GM08714 (cell line): ENCODE measurements around the gene RHBDF1.
"Not testable (repeated sequence)": the region's sequence is repeated elsewhere in the genome, so short reads cannot be mapped to it uniquely, and the experiment has no call there.

ENCODE experiments used
- H3K4me3 ChIP-seq: fragments of 200-500 bp; sonication (Bioruptor generic); 2 replicates; pipeline ENCODE4 v1.5.1; 2014; ENCODE audit warnings: mild to moderate bottlenecking, low read length, inconsistent platforms
- ZNF274 ChIP-seq: IDR thresholded peaks from 2 replicates; pipeline ENCODE4 v1.6.1; 2012; ENCODE audit warnings: mild to moderate bottlenecking, low read depth, low read length

The RHBDF1 gene

GRCh38 chr16:50769-51591, 21.5 kb downstream of the RHBDF1 start:
- TF ChIP-seq ZNF274 = no peak

GRCh38 chr16:47234-47633, 25.2 kb downstream of the RHBDF1 start:
- no peak overlapping the region for H3K4me3 ChIP-seq
- TF ChIP-seq ZNF274 = no peak

More at GRCh38 chr16:50769-51591, 21.5 kb downstream of the RHBDF1 start:
- H3K4me3 ChIP-seq = no peak overlapping the region

GRCh38 chr16:46510-46909, 25.9 kb downstream of the RHBDF1 start:
- H3K4me3 ChIP-seq = not testable (repeated sequence)

GRCh38 chr16:45454-45853, 27.0 kb downstream of the RHBDF1 start:
- no peak for TF ChIP-seq ZNF274
- no peak overlapping the region for H3K4me3 ChIP-seq

GRCh38 chr16:44655-45054, 27.8 kb downstream of the RHBDF1 start:
- TF ChIP-seq ZNF274 = no peak

GRCh38 chr16:43294-43693, 29.1 kb downstream of the RHBDF1 start:
- no peak for TF ChIP-seq ZNF274
- H3K4me3 ChIP-seq = no peak overlapping the region

More at GRCh38 chr16:44655-45054, 27.8 kb downstream of the RHBDF1 start:
- no peak overlapping the region for H3K4me3 ChIP-seq

GRCh38 chr16:42691-43090, 29.7 kb downstream of the RHBDF1 start:
- no peak for TF ChIP-seq ZNF274
- no peak overlapping the region for H3K4me3 ChIP-seq

- TF ChIP-seq ZNF274 = no peak
- no peak overlapping the region for H3K4me3 ChIP-seq
Measured at GRCh38 chr16:42069-42457, 30.4 kb downstream of the RHBDF1 start.

- no peak for TF ChIP-seq ZNF274
- H3K4me3 ChIP-seq = no peak overlapping the region
Measured at GRCh38 chr16:41439-42068, 30.9 kb downstream of the RHBDF1 start.

GRCh38 chr16:38941-39892, 33.2 kb downstream of the RHBDF1 start:
- H3K4me3 ChIP-seq = no peak overlapping the region; the same call in 1 of the 2 replicates
- TF ChIP-seq ZNF274 = no peak

GRCh38 chr16:38206-38605, 34.2 kb downstream of the RHBDF1 start:
- not testable (repeated sequence) for H3K4me3 ChIP-seq

- no peak for TF ChIP-seq ZNF274
- H3K4me3 ChIP-seq = no peak overlapping the region
Measured at GRCh38 chr16:37511-37910, 34.9 kb downstream of the RHBDF1 start.

- TF ChIP-seq ZNF274 = no peak
- no peak overlapping the region for H3K4me3 ChIP-seq
Measured at GRCh38 chr16:36336-36984, 36.0 kb downstream of the RHBDF1 start.
